ENCODE data around the gene EFTUD2. TPM values are rescaled to one million over a fixed set of nuclear protein-coding genes. Genes with fewer than 3 reads are reported as not detected.

Gene EFTUD2
- total and polyA plus RNA-seq, 2 of the 13 experiments (the other 11 are each of a cell fraction or from before 2014, with no cell fraction given) = 111 to 137 TPM

DNA sequence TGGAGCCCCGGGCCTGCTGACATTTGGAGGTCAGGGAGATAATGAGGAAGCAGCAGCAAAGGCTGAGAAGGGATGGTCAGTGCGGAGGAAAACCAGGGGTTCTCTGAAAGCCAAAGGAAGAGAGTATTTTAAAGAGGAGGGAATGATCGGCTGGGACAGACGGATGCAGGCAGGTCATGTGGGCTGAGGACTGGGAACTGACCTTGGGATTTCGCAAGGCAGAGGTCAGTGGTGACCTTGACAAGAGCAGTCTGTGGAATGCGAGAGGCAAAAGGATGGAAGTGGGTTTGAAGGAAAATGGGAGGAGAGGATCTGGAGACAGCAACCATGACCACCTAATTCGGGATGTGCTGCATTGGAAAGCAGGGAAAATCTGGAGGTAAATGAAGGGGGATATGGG lies 10.2 kb downstream of the EFTUD2 start (continued):
- no peak for TF ChIP-seq TERF1 (CRISPR knock-in tag; IDR thresholded peaks at IDR 0.05)
- no peak for TF ChIP-seq THRA (CRISPR knock-in tag; IDR thresholded peaks at IDR 0.05; ENCODE audit: borderline replicate concordance)
- TF ChIP-seq SMYD3 (CRISPR knock-in tag; IDR thresholded peaks at IDR 0.05) = 0 out of 2 replicates have a peak, but pooled peaks have one; percentile 20
- no peak for TF ChIP-seq ZNF292 (CRISPR knock-in tag; IDR thresholded peaks at IDR 0.05; ENCODE audit: borderline replicate concordance, low read depth)

DNA sequence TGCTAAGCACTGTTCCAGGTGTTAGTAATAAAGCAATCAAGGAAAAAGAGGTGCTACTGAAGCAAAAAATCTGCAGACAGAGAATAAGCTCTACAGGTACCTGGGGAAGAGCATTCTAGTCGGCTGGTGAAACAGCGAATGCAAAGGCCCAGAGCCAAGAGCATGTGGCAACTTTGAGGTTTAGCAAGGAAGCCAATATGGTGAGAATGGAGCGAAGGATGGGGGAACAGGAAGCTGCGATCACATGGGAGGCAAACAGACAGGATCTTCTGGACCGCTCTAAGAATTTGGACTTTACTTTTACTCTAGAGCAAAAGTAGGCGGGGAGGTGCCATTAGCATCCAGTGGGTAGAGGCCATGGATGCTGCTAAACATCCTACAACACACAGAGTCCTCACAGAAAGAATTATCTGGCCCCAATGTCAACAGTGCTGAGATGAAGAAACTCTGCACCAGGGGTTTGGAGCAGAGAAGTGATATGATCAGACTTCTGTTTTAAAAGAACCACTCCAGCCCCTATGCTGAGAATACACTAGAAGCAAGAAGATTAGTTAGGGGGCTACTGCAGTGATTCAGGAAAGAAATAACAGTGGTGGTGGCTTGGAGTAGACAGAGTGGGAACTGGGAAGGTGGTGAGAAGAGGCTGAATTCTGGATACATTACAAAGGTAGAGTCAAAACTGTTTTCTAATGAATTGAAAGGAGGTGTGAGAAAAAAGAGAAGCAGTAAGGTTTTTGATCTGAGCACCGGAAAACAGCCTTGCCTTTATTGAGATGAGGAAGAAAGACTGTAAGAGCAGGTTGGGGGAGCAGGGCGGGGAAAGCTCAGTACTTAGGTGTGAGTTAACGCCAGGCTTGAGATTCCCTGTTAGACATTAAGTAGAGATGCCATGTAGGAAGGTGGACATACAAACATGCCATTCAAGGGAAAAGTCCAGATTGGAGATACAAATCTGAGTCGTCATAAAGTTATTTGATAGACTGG lies 11.0 kb downstream of the EFTUD2 start:
- peaks cover 22% of the 10 kb centered on the region for H3K4me1 ChIP-seq (ENCODE audit: insufficient read depth, low read length)
- H3K4me2 ChIP-seq (ENCODE audit: low read depth, low read length) = peak overlapping the region; percentile 25; the same call in 1 of the 2 replicates
- no peaks in the 10 kb centered on the region for H3K27me3 ChIP-seq (ENCODE audit: control insufficient read depth in 1 of 2, insufficient read depth in 2 of 2, low read length in 2 of 2)
- in situ Hi-C loops (cut with HindIII; ENCODE audit: extremely low pct_ligation_motif_present, low pct_unique_long_range_greater_than_20kb) = no loop called here
- FAIRE-seq (peak; percentile 37), DNase-seq (ENCODE audit: low spot score) (no peak), ATAC-seq (peak; percentile 59)
- TF ChIP-seq ETS1 (CRISPR knock-in tag; IDR thresholded peaks at IDR 0.05) = no peak
- TF ChIP-seq ISX (CRISPR knock-in tag; conservative IDR thresholded peaks at IDR 0.05) = no peak
- TF ChIP-seq ZNF317 (CRISPR knock-in tag; IDR thresholded peaks at IDR 0.05) = peak; percentile 11; the same call in 1 of the 2 replicates
- no peak for TF ChIP-seq HOXA5 (CRISPR knock-in tag; IDR thresholded peaks at IDR 0.05)
- TF ChIP-seq NKX3-1 (CRISPR knock-in tag; IDR thresholded peaks at IDR 0.05) = no peak
- TF ChIP-seq, protein P1, sequence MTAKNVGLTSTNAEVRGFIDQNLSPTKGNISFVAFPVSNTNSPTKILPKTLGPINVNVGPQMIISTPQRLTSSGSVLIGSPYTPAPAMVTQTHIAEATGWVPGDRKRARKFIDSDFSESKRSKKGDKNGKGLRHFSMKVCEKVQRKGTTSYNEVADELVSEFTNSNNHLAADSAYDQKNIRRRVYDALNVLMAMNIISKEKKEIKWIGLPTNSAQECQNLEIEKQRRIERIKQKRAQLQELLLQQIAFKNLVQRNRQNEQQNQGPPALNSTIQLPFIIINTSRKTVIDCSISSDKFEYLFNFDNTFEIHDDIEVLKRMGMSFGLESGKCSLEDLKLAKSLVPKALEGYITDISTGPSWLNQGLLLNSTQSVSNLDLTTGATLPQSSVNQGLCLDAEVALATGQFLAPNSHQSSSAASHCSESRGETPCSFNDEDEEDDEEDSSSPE (CRISPR knock-in tag; IDR thresholded peaks at IDR 0.05) = 0 out of 2 replicates have a peak, but pooled peaks have one; percentile 11
- TF ChIP-seq ZNF180 (CRISPR knock-in tag; IDR thresholded peaks at IDR 0.05; ENCODE audit: borderline replicate concordance, low read depth) = no peak
- TF ChIP-seq SATB2 (CRISPR knock-in tag; IDR thresholded peaks at IDR 0.05) = no peak
- TF ChIP-seq DMAP1 (CRISPR knock-in tag; IDR thresholded peaks at IDR 0.05) = no peak
- TF ChIP-seq XRCC5 (optimal IDR thresholded peaks at IDR 0.05; ENCODE audit: low read length) = no peak
- POLR2A ChIA-PET = no interaction called here
- WGBS (ENCODE audit: low lambda C conversion rate) = 88% methylated on average over 10 of the region's 10 CpGs
- no TSS peak for BruUV-seq (replicated peaks)
- intact Hi-C loops (cut with micrococcal nuclease; ENCODE audit: unreplicated experiment) = no loop called here
- H3K27ac ChIP-seq (ENCODE audit: extremely low read length, insufficient read depth, low read length) = no peak overlapping the region
- H2AFZ ChIP-seq (ENCODE audit: low read length) = no peak overlapping the region
- CTCF ChIA-PET (ENCODE audit: low intra/inter-chr PET ratio, low total read pairs) = no interaction called here
- peak overlapping the region in 1 of 3 experiments; percentile 9; a peak in 1 of 6 replicates for H3K4me3 ChIP-seq (replicated peaks in 1 of 3; ENCODE audit: insufficient read depth in 1 of 3, low read depth in 2 of 3, low read length in 3 of 3)
- no peaks in the 10 kb centered on the region for H3K9me3 ChIP-seq (ENCODE audit: low read length)
- H3K9ac ChIP-seq (ENCODE audit: insufficient read depth, low read depth, low read length) = no peak overlapping the region
- peaks cover 28 to 59% of the 10 kb centered on the region in 2 experiments for H3K36me3 ChIP-seq (replicated peaks in 1 of 2; ENCODE audit: control insufficient read depth in 1 of 2, insufficient read depth in 2 of 2, low read length in 2 of 2)
- peaks cover 38% of the 10 kb centered on the region for H3K79me2 ChIP-seq (ENCODE audit: insufficient read depth, low read length)
- H4K20me1 ChIP-seq (ENCODE audit: insufficient read depth, low read length) = peaks cover 22% of the 10 kb centered on the region
